B cell (primary cell): ENCODE measurements around the gene RAB8B. TPM values are rescaled to one million over a fixed set of nuclear protein-coding genes. Genes with fewer than 3 reads are reported as not detected.
"Not testable (repeated sequence)": the region's sequence is repeated elsewhere in the genome, so short reads cannot be mapped to it uniquely, and the experiment has no call there.

Experiments used
- ATAC-seq: fragments of 200-7000 bp; cut with Tn5 transposase; one replicate; pipeline ENCODE4 v1.10.0; 2021; ENCODE audit warnings: low read depth, mild to moderate bottlenecking, moderate number of reproducible peaks, moderate library complexity
- CTCF ChIA-PET: fragments of 350-600 bp; sonication (Branson Sonifier 250); formaldehyde crosslinking; loops from one replicate; lab custom pipeline; 2021; ENCODE audit warnings: antibody characterized with exemption, inconsistent platforms; lab: Charles Lee
- POLR2A ChIA-PET: fragments of 350-600 bp; sonication (Branson Sonifier 250); formaldehyde crosslinking; loops from one replicate; lab custom pipeline; 2021; ENCODE audit warnings: antibody characterized with exemption; lab: Charles Lee
- DNase-seq: peaks from one replicate; pipeline ENCODE4 v3.0.0; 2013
- H2AFZ ChIP-seq: 2 replicates; pipeline ENCODE4 v1.6.1; 2012; ENCODE audit warnings: mild to moderate bottlenecking, low read depth, low read length; ENCODE audit not compliant: insufficient read depth, poor library complexity, severe bottlenecking
- H3K27ac ChIP-seq, 2 donors: 1 replicate in 1 of 2; 2 replicates in 1 of 2; pipeline ENCODE4 v1.5.1; 2012 to 2013; ENCODE audit warnings: low read length in 2 of 2, mild to moderate bottlenecking in 2 of 2, moderate library complexity in 1 of 2
- H3K27me3 ChIP-seq, 4 experiments: fragments of 200-600 bp in 1 of 4; sonication (generic) in 1 of 4; replicated peaks in 1 of 4; 1 replicate in 2 of 4; 2 replicates in 2 of 4; pipeline versions ENCODE4 v1.6.1 to v1.7.0; 2013 to 2016; ENCODE audit warnings: low read length in 3 of 4, mild to moderate bottlenecking in 2 of 4, mixed read lengths in 1 of 4, moderate library complexity in 1 of 4; ENCODE audit not compliant: insufficient read depth in 4 of 4, control insufficient read depth in 3 of 4; ENCODE audit errors: control extremely low read depth in 1 of 4
- H3K36me3 ChIP-seq, 2 experiments: replicated peaks in 1 of 2; 1 replicate in 1 of 2; 2 replicates in 1 of 2; pipeline versions ENCODE4 v1.6.1 to v1.7.1; 2013; ENCODE audit warnings: low read length in 1 of 2; ENCODE audit not compliant: insufficient read depth in 2 of 2, control insufficient read depth in 1 of 2; ENCODE audit errors: control extremely low read depth in 1 of 2, extremely low read depth in 1 of 2
- H3K4me1 ChIP-seq, 2 donors: fragments of 200-600 bp in 1 of 2; sonication (generic) in 1 of 2; 1 replicate in 1 of 2; 2 replicates in 1 of 2; pipeline versions ENCODE4 v1.5.1 to v1.6.1; 2013 to 2017; ENCODE audit warnings: low read length in 2 of 2; ENCODE audit not compliant: control insufficient read depth in 2 of 2, insufficient read depth in 2 of 2
- H3K4me2 ChIP-seq: replicated peaks from 2 replicates; pipeline ENCODE3; 2012; ENCODE audit warnings: mild to moderate bottlenecking, low read depth, low read length; ENCODE audit not compliant: poor library complexity, severe bottlenecking
- H3K4me3 ChIP-seq, 5 experiments: fragments of 200-600 bp in 1 of 5; sonication (generic) in 1 of 5; 1 replicate in 3 of 5; 2 replicates in 2 of 5; pipeline versions ENCODE4 v1.5.1 to v1.7.0; 2011 to 2016; ENCODE audit warnings: low read length in 4 of 5, mild to moderate bottlenecking in 4 of 5, low read depth in 2 of 5, control low read depth in 1 of 5, moderate library complexity in 1 of 5; ENCODE audit not compliant: insufficient read depth in 1 of 5; ENCODE audit errors: control extremely low read depth in 1 of 5, extremely low read depth in 1 of 5
- H3K79me2 ChIP-seq: fragments of 200-600 bp; sonication (generic); one replicate; pipeline ENCODE4 v1.6.0; 2016; ENCODE audit warnings: low read length; ENCODE audit not compliant: control insufficient read depth, insufficient read depth
- H3K9ac ChIP-seq: fragments of 200-600 bp; sonication (generic); 2 replicates; pipeline ENCODE4 v1.6.1; 2017; ENCODE audit warnings: mild to moderate bottlenecking, low read length, moderate library complexity
- H3K9me3 ChIP-seq, 3 donors: one replicate each; pipeline versions ENCODE4 v1.6.1 to v1.7.1; 2013; ENCODE audit warnings: low read length in 2 of 3; ENCODE audit not compliant: control insufficient read depth in 2 of 3, insufficient read depth in 1 of 3; ENCODE audit errors: control extremely low read depth in 1 of 3
- H4K20me1 ChIP-seq: 2 replicates; pipeline ENCODE4 v1.6.0; 2012; ENCODE audit warnings: mild to moderate bottlenecking, low read length; ENCODE audit not compliant: insufficient read depth, control insufficient read depth, poor library complexity, severe bottlenecking
- H3K27ac Mint-ChIP-seq: one replicate; pipeline ENCODE4 v1.8.0; 2021; ENCODE audit warnings: mixed read lengths
- H3K27me3 Mint-ChIP-seq: one replicate; pipeline ENCODE4 v1.8.0; 2021; ENCODE audit warnings: mixed read lengths
- H3K4me1 Mint-ChIP-seq: one replicate; pipeline ENCODE4 v1.8.0; 2021; ENCODE audit warnings: mixed read lengths
- H3K4me3 Mint-ChIP-seq: one replicate; pipeline ENCODE4 v1.8.0; 2021; ENCODE audit warnings: mixed read lengths
- H3K9me3 Mint-ChIP-seq: one replicate; pipeline ENCODE4 v1.8.0; 2022; ENCODE audit warnings: mixed read lengths; ENCODE audit not compliant: insufficient read depth
- CTCF ChIP-seq: fragments of 200-600 bp; IDR thresholded peaks from one replicate; pipeline ENCODE4 v1.8.0; 2022; ENCODE audit warnings: antibody characterized with exemption, mild to moderate bottlenecking
- EZH2 ChIP-seq: IDR thresholded peaks from 2 replicates; pipeline ENCODE4 v1.6.1; 2012; ENCODE audit warnings: borderline replicate concordance, low read depth, mild to moderate bottlenecking, moderate library complexity, low read length; ENCODE audit not compliant: insufficient read depth, poor library complexity, severe bottlenecking
- WGBS: methylation state at CpG from one replicate; pipeline ENCODE4 v1.1.5; 2013; ENCODE audit warnings: missing lambda C conversion rate; ENCODE audit not compliant: insufficient coverage; 5-methylcytosine and 5-hydroxymethylcytosine counted together
- intact Hi-C: fragments of 100-400 bp; cut with micrococcal nuclease; formaldehyde crosslinking; loops from one replicate; pipeline ENCODE4 v1.10.0; 2022
- polyA plus RNA-seq: library from polyadenylated mRNA; depleted of rRNA; stranded (reverse); fragments of >200 nt; gene quantifications from 2 replicates; pipeline ENCODE4 v1.2.3, GENCODE V29; 2012
- total RNA-seq, 2 donors: library from RNA; stranded (reverse); fragments of 120-200 nt in 1 of 2; gene quantifications; 1 replicate in 1 of 2; 2 replicates in 1 of 2; pipeline versions ENCODE4 v1.2.3 to v1.2.4, GENCODE V29; 2013 to 2022

Gene RAB8B
- total and polyA plus RNA-seq, 2 donors (not counting 1 experiment from before 2014, with no cell fraction given): 9.6 to 61.3 TPM

- Mint-ChIP-seq H3K4me1 (peaks cover 80% of the 10 kb centered on the region), H3K9me3 (no peaks in the 10 kb centered on the region), H3K27ac (peak overlapping the region; percentile 66), H3K27me3 (no peaks in the 10 kb centered on the region), H3K4me3 (peak overlapping the region; percentile 35)
- Histone ChIP-seq H3K9ac (no peak overlapping the region), H3K36me3 (peaks cover 3 to 9% of the 10 kb centered on the region in 2 experiments), H3K27me3 (no peaks in the 10 kb centered on the region), H3K27ac (peak overlapping the region in 1 of 2 donors; percentile 23), H2AFZ (no peak overlapping the region), H3K4me1 (peaks cover 19 to 28% of the 10 kb centered on the region in 2 donors), H3K4me3 (no peak overlapping the region), H3K79me2 (peaks cover 100% of the 10 kb centered on the region), H3K9me3 (no peaks in the 10 kb centered on the region), H3K4me2 (peak overlapping the region; percentile 37), H4K20me1 (peaks cover 80% of the 10 kb centered on the region)
- ATAC-seq (peak; percentile 99), DNase-seq (peak; percentile 77)
- 0% methylated on average over 3 of the region's 9 CpGs for WGBS
- POLR2A ChIA-PET: interaction anchor here (0.6 to 1.6 kb wide), 3 partner anchors 9 to 64 kb away, joined by 3 to 6 read pairs (median 4); no protein-coding TSS in a partner anchor
- intact Hi-C loops: loop anchor here (1.0 kb wide), 2 partner anchors 9 kb away; no protein-coding TSS in a partner anchor
- TF ChIP-seq EZH2 (no peak), CTCF (peak; percentile 38)
- CTCF ChIA-PET: interaction anchor here (0.9 to 3.4 kb wide), 5 partner anchors 8 to 199 kb away, joined by 3 to 22 read pairs (median 4); partner anchors contain the start of gene RPS27L
Measured at GRCh38 chr15:63203451-63204090, 14.2 kb downstream of the RAB8B start.

GRCh38 chr15:63206079-63206478 is 16.7 kb downstream of the RAB8B start:
- H3K27ac ChIP-seq: peak overlapping the region in 1 of 2 donors; percentile 38
- H3K27me3 ChIP-seq: no peaks in the 10 kb centered on the region
- no peaks in the 10 kb centered on the region for H3K9me3 ChIP-seq
- no peaks in the 10 kb centered on the region for H3K27me3 Mint-ChIP-seq
- no peak overlapping the region for H2AFZ ChIP-seq
- H4K20me1 ChIP-seq: peaks cover 85% of the 10 kb centered on the region
- no CpG with 5 or more reads among the region's 2 CpGs for WGBS
- no peak for ATAC-seq
- CTCF ChIA-PET: interaction anchor here (3.4 kb wide), 1 partner anchor 11 kb away, joined by 22 read pairs; no protein-coding TSS in a partner anchor
- no peak for TF ChIP-seq CTCF
- TF ChIP-seq EZH2: no peak
- POLR2A ChIA-PET: no interaction called here
- peaks cover 78% of the 10 kb centered on the region for H3K4me1 Mint-ChIP-seq
- no peak overlapping the region for H3K4me3 ChIP-seq
- no peak overlapping the region for H3K4me3 Mint-ChIP-seq
- peaks cover 3 to 9% of the 10 kb centered on the region in 2 experiments for H3K36me3 ChIP-seq
- peaks cover 28 to 39% of the 10 kb centered on the region in 2 donors for H3K4me1 ChIP-seq
- H3K79me2 ChIP-seq: peaks cover 98% of the 10 kb centered on the region
- no peak overlapping the region for H3K9ac ChIP-seq
- H3K4me2 ChIP-seq: no peak overlapping the region
- intact Hi-C loops: no loop called here
- no peak for DNase-seq
- H3K9me3 Mint-ChIP-seq: no peaks in the 10 kb centered on the region
- no peak overlapping the region for H3K27ac Mint-ChIP-seq

GRCh38 chr15:63208824-63209223 is 19.4 kb downstream of the RAB8B start:
- intact Hi-C loops, H3K4me3 ChIP-seq, H3K9ac ChIP-seq, H3K9me3 ChIP-seq, H2AFZ ChIP-seq, H3K36me3 ChIP-seq, DNase-seq, H3K4me2 ChIP-seq, H3K27me3 Mint-ChIP-seq, H3K4me3 Mint-ChIP-seq, H3K9me3 Mint-ChIP-seq, H3K27me3 ChIP-seq, POLR2A ChIA-PET, ATAC-seq, H3K27ac ChIP-seq: not testable (repeated sequence)
- peaks cover 86% of the 10 kb centered on the region for H4K20me1 ChIP-seq
- peaks cover 98% of the 10 kb centered on the region for H3K79me2 ChIP-seq
- Mint-ChIP-seq H3K4me1 (peaks cover 82% of the 10 kb centered on the region), H3K27ac (peak overlapping the region; percentile 15)
- H3K4me1 ChIP-seq: peaks cover 31 to 44% of the 10 kb centered on the region in 2 donors
- CTCF ChIA-PET: interaction anchor here (0.7 kb wide), 1 partner anchor 193 kb away, joined by 3 read pairs; no protein-coding TSS in a partner anchor
- 97% methylated on average over 7 of the region's 12 CpGs for WGBS
